ENCODE results near the gene ZNF234. TPM values are rescaled to one million over a fixed set of nuclear protein-coding genes. Genes with fewer than 3 reads are reported as not detected.
"Not testable (repeated sequence)": the region's sequence is repeated elsewhere in the genome, so short reads cannot be mapped to it uniquely, and the experiment has no call there.

ZNF234 gene
- total RNA-seq, 6 experiments from 2014 or later = 4.8 to 7.2 (median 6.8) TPM

- Mint-ChIP-seq H3K36me3 (ENCODE audit: low read depth) (peaks cover 38% of the 10 kb centered on the region), H3K27me3 (ENCODE audit: insufficient read depth) (peaks cover 1% of the 10 kb centered on the region; the same call in 1 of the 2 replicates), H3K27ac (peak within 1 kb of the TSS; percentile 99), H3K4me1 (ENCODE audit: low read depth) (peaks cover 28% of the 10 kb centered on the region), H3K9me3 (peaks cover 16% of the 10 kb centered on the region), H3K4me3 (peak within 1 kb of the TSS; percentile 99)
- TF ChIP-seq CTCF (IDR thresholded peaks at IDR 0.05) = no peak
- peak; percentile 98 for DNase-seq
These were observed 23.5 kb downstream of the ZNF234 start, which contains the start of gene ZNF226 for GRCh38 chr19:44164673-44165512. Gene ZNF226 (plus strand): TSS chr19:44165100. CDS start chr19:44170081, 4,981 bp downstream.

GRCh38 chr19:44170660-44171059, 29.3 kb downstream of the ZNF234 start:
- Mint-ChIP-seq H3K9me3 (peaks cover 27% of the 10 kb centered on the region), H3K36me3 (ENCODE audit: low read depth) (peaks cover 84% of the 10 kb centered on the region), H3K4me1 (ENCODE audit: low read depth) (peaks cover 16% of the 10 kb centered on the region)
- DNase-seq; H3K4me3 Mint-ChIP-seq; H3K27me3 Mint-ChIP-seq (ENCODE audit: insufficient read depth); H3K27ac Mint-ChIP-seq: not testable (repeated sequence)

GRCh38 chr19:44176590-44176989, 35.2 kb downstream of the ZNF234 start:
- Mint-ChIP-seq H3K36me3 (ENCODE audit: low read depth) (peaks cover 68% of the 10 kb centered on the region), H3K4me3 (no peak overlapping the region)
- DNase-seq = no peak

GRCh38 chr19:44180968-44181367, 39.6 kb downstream of the ZNF234 start:
- Mint-ChIP-seq H3K27ac (no peak overlapping the region), H3K9me3 (peaks cover 46% of the 10 kb centered on the region), H3K27me3 (ENCODE audit: insufficient read depth) (peaks cover 2% of the 10 kb centered on the region; the same call in 1 of the 2 replicates), H3K4me1 (ENCODE audit: low read depth) (no peaks in the 10 kb centered on the region), H3K36me3 (ENCODE audit: low read depth) (peaks cover 25% of the 10 kb centered on the region), H3K4me3 (no peak overlapping the region)
- DNase-seq = no peak
- TF ChIP-seq CTCF (IDR thresholded peaks at IDR 0.05) = no peak

More at GRCh38 chr19:44176590-44176989, 35.2 kb downstream of the ZNF234 start:
- peaks cover 2% of the 10 kb centered on the region; the same call in 1 of the 2 replicates for H3K27me3 Mint-ChIP-seq (ENCODE audit: insufficient read depth)
- no peaks in the 10 kb centered on the region for H3K4me1 Mint-ChIP-seq (ENCODE audit: low read depth)
- TF ChIP-seq CTCF (IDR thresholded peaks at IDR 0.05) = no peak
- no peak overlapping the region for H3K27ac Mint-ChIP-seq
- peaks cover 69% of the 10 kb centered on the region for H3K9me3 Mint-ChIP-seq

GRCh38 chr19:44182145-44182544, 40.8 kb downstream of the ZNF234 start:
- H3K27me3 Mint-ChIP-seq (ENCODE audit: insufficient read depth) = no peaks in the 10 kb centered on the region
- H3K36me3 Mint-ChIP-seq (ENCODE audit: low read depth) = peaks cover 13% of the 10 kb centered on the region
- peaks cover 34% of the 10 kb centered on the region for H3K9me3 Mint-ChIP-seq
- H3K4me1 Mint-ChIP-seq (ENCODE audit: low read depth) = no peaks in the 10 kb centered on the region
- no peak overlapping the region for H3K27ac Mint-ChIP-seq
- no peak for TF ChIP-seq CTCF (IDR thresholded peaks at IDR 0.05)
- no peak overlapping the region for H3K4me3 Mint-ChIP-seq
- no peak for DNase-seq

- H3K4me3 Mint-ChIP-seq = no peak overlapping the region
- H3K9me3 Mint-ChIP-seq = no peaks in the 10 kb centered on the region; the same call in 1 of the 2 replicates
- TF ChIP-seq CTCF (IDR thresholded peaks at IDR 0.05) = no peak
- no peak for DNase-seq
- H3K27me3 Mint-ChIP-seq (ENCODE audit: insufficient read depth) = no peaks in the 10 kb centered on the region
- H3K27ac Mint-ChIP-seq = no peak overlapping the region
- no peaks in the 10 kb centered on the region for H3K36me3 Mint-ChIP-seq (ENCODE audit: low read depth)
- H3K4me1 Mint-ChIP-seq (ENCODE audit: low read depth) = no peaks in the 10 kb centered on the region
These were observed 48.7 kb downstream of the ZNF234 start for GRCh38 chr19:44190020-44190419.

Measured in HFFc6 (cell line).